HepG2 (cell line): Measurements from ENCODE around the gene FGF2. TPM values are rescaled to one million over a fixed set of nuclear protein-coding genes. Genes with fewer than 3 reads are reported as not detected.

ENCODE experiments used
- ATAC-seq: fragments of 200-7000 bp; cut with Tn5 transposase; 3 replicates; pipeline ENCODE4 v1.9.1; 2020; ENCODE audit warnings: mild to moderate bottlenecking, moderate library complexity
- BruUV-seq: library from RNA; stranded (reverse); fragments of 400-500 nt; replicated peaks from 2 replicates; lab custom pipeline; 2021; lab: Mats Ljungman, UMichigan
- CTCF ChIA-PET: fragments of 300-600 bp; formaldehyde crosslinking; extraction: SDS; loops from one replicate; lab custom pipeline; 2021; ENCODE audit warnings: low total read pairs, inconsistent platforms, low intra/inter-chr PET ratio; lab: Yijun Ruan, JAX
- POLR2A ChIA-PET: fragments of 350-600 bp; sonication (Branson Sonifier 250); formaldehyde crosslinking; loops from one replicate; lab custom pipeline; 2020; ENCODE audit warnings: antibody characterized with exemption, inconsistent platforms; lab: Yijun Ruan, JAX
- DNase-seq: peaks from one replicate; pipeline ENCODE4 v3.0.0-alpha.2; 2015; ENCODE audit warnings: low spot score
- FAIRE-seq: peaks from 3 replicates; lab custom pipeline; 2011; peaks lifted over from hg19 to GRCh38; lab: Jason Lieb, UNC
- H2AFZ ChIP-seq: one replicate; pipeline ENCODE4 v1.6.1; 2011; ENCODE audit warnings: low read length, inconsistent platforms
- H3K27ac ChIP-seq: fragments of 300-600 bp; 3 replicates; pipeline ENCODE4 v1.8.0; 2011; ENCODE audit warnings: mixed run types, mild to moderate bottlenecking, mixed read lengths, low read length, inconsistent platforms; ENCODE audit not compliant: insufficient read depth; ENCODE audit errors: extremely low read length
- H3K27me3 ChIP-seq, 2 experiments: fragments of 200-600 bp in 1 of 2; 2 replicates in 1 of 2; 3 replicates in 1 of 2; pipeline versions ENCODE4 v1.6.0 to v1.8.0; 2011; ENCODE audit warnings: low read length in 2 of 2, mild to moderate bottlenecking in 2 of 2, moderate library complexity in 2 of 2, inconsistent platforms in 1 of 2; ENCODE audit not compliant: insufficient read depth in 2 of 2, control insufficient read depth in 1 of 2
- H3K36me3 ChIP-seq, 2 experiments: fragments of 200-600 bp in 1 of 2; replicated peaks in 1 of 2; 2 replicates in 1 of 2; 3 replicates in 1 of 2; pipeline versions ENCODE4 v1.5.1 to v1.8.0; 2011; ENCODE audit warnings: low read length in 2 of 2, inconsistent platforms in 1 of 2; ENCODE audit not compliant: insufficient read depth in 2 of 2, control insufficient read depth in 1 of 2
- H3K4me1 ChIP-seq: 2 replicates; pipeline ENCODE4 v1.5.1; 2012; ENCODE audit warnings: low read length, inconsistent platforms; ENCODE audit not compliant: insufficient read depth
- H3K4me2 ChIP-seq: 2 replicates; pipeline ENCODE4 v1.6.0; 2011; ENCODE audit warnings: low read depth, low read length, inconsistent platforms
- H3K4me3 ChIP-seq, 3 experiments: fragments of 200-600 bp in 1 of 3; sonication (generic), shearing (Covaris generic) in 1 of 3; replicated peaks in 1 of 3; 2 replicates each; pipeline ENCODE4 v1.5.1; 2011 to 2016; ENCODE audit warnings: low read length in 3 of 3, inconsistent platforms in 2 of 3, low read depth in 2 of 3, mild to moderate bottlenecking in 2 of 3, control low read depth in 1 of 3, mixed read lengths in 1 of 3; ENCODE audit not compliant: insufficient read depth in 1 of 3
- H3K79me2 ChIP-seq: one replicate; pipeline ENCODE4 v1.6.1; 2011; ENCODE audit warnings: low read length, inconsistent platforms; ENCODE audit not compliant: insufficient read depth
- H3K9ac ChIP-seq: 2 replicates; pipeline ENCODE4 v1.6.0; 2011; ENCODE audit warnings: mild to moderate bottlenecking, low read depth, low read length, inconsistent platforms; ENCODE audit not compliant: insufficient read depth
- H3K9me3 ChIP-seq: 2 replicates; pipeline ENCODE4 v1.5.1; 2012; ENCODE audit warnings: mild to moderate bottlenecking, low read length
- H4K20me1 ChIP-seq: 2 replicates; pipeline ENCODE4 v1.6.0; 2011; ENCODE audit warnings: inconsistent platforms, mild to moderate bottlenecking, low read length, moderate library complexity; ENCODE audit not compliant: insufficient read depth
- CC2D1A ChIP-seq: sonication (generic); formaldehyde crosslinking; IDR thresholded peaks from 2 replicates; pipeline ENCODE4 v1.8.1; 2023; ENCODE audit warnings: mild to moderate bottlenecking, missing genetic modification reagents
- IRF2 ChIP-seq: IDR thresholded peaks from 2 replicates; pipeline ENCODE4 v1.6.1; 2018; ENCODE audit warnings: missing genetic modification reagents, missing compliant biosample characterization
- MIXL1 ChIP-seq: IDR thresholded peaks from 2 replicates; pipeline ENCODE4 v1.6.1; 2016
- RAD51 ChIP-seq: fragments of 450-650 bp; IDR thresholded peaks from 2 replicates; pipeline ENCODE4 v1.6.1; 2016; ENCODE audit warnings: borderline replicate concordance
- SIX4 ChIP-seq: sonication (generic); formaldehyde crosslinking; IDR thresholded peaks from 2 replicates; pipeline ENCODE4 v1.4.0; 2020; ENCODE audit warnings: missing genetic modification reagents
- ZNF12 ChIP-seq: sonication (generic); formaldehyde crosslinking; IDR thresholded peaks from 2 replicates; pipeline ENCODE4 v1.5.0; 2020; ENCODE audit warnings: missing genetic modification reagents
- ZNF337 ChIP-seq: sonication (generic); formaldehyde crosslinking; IDR thresholded peaks from 2 replicates; pipeline ENCODE4 v1.5.1; 2020; ENCODE audit warnings: missing genetic modification reagents, low read depth, mild to moderate bottlenecking, borderline replicate concordance
- WGBS: methylation state at CpG from one replicate; pipeline ENCODE4 v1.1.6; 2017; ENCODE audit warnings: low lambda C conversion rate; 5-methylcytosine and 5-hydroxymethylcytosine counted together
- in situ Hi-C: cut with HindIII; loops from 2 replicates; pipeline ENCODE4 v1.10.0; 2017; ENCODE audit warnings: low pct_unique_long_range_greater_than_20kb; ENCODE audit not compliant: extremely low pct_ligation_motif_present
- intact Hi-C: fragments of 100-400 bp; cut with micrococcal nuclease; formaldehyde crosslinking; loops from one replicate; pipeline ENCODE4 v1.10.0; 2022; ENCODE audit not compliant: unreplicated experiment
- polyA plus RNA-seq, 8 experiments: library from polyadenylated mRNA; depleted of rRNA in 3 of 8; stranded (reverse) in 7 of 8; unstranded in 1 of 8; fragments of >200 nt; fragmentation: Illumina TruSeq in 4 of 8; extraction: Trizol in 4 of 8; gene quantifications; 2 replicates each; pipeline versions ENCODE4 v1.2.1 to v1.2.3, GENCODE V29; 2011 to 2016; ENCODE audit warnings: low read depth in 4 of 8, missing spikeins in 1 of 8, mixed read lengths in 1 of 8; ENCODE audit not compliant: insufficient read depth in 1 of 8
- total RNA-seq, 5 experiments: library from RNA; depleted of rRNA; stranded (reverse); fragments of >200 nt; fragmentation: Illumina TruSeq; extraction: Trizol; gene quantifications; 2 replicates each; pipeline ENCODE4 v1.2.3, GENCODE V29; 2016; ENCODE audit warnings: low read depth in 1 of 5
- TF ChIP-seq, protein P1 (sequence below): IDR thresholded peaks from 2 replicates; pipeline ENCODE4 v1.6.1; 2016; ENCODE audit warnings: mild to moderate bottlenecking
- TF ChIP-seq, protein P2 (sequence below): sonication (generic); formaldehyde crosslinking; IDR thresholded peaks from 2 replicates; pipeline ENCODE4 v1.4.0; 2020; ENCODE audit warnings: missing genetic modification reagents

FGF2 gene
- total and polyA plus RNA-seq, 2 of the 13 experiments (the other 11 are each of a cell fraction or from before 2014, with no cell fraction given), result 0.01 to 0.02 TPM

DNA sequence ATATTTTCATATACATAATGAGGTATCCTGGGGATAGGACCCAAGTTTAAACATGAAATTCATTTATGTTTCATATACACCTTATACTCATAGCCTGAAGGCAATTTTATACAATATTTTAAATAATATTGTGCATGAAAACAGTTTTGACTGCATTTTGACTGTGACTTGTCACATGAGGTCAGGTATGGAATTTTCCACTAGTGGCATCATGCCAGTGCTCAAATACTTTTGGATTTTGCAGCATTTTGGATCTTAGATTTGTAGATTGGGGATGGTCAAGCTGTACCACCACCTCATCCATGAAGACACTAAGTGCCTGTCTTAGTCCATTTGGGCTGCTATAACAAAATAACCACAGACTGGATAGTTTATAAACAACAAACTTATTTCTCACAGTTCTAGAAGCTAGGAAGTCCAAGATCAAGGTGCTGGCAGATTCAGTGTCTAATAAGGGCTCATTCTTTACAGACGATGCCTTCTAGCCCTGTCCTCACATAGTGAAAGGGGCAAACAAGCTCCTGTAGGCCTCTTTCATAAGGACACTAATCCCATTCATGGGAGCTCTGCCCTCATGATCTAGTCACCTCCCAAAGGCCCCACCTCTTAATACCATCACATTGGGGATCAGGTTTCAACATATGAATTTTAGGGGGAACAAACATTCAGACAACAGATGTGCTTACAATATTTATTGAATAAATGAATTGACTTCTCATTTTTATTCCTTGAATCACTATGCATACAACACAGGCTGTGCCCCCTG is 86.4 kb downstream of the FGF2 start:
- in situ Hi-C loops (loop anchor here (10.0 kb wide), 1 partner anchor 308 kb away; no protein-coding TSS in a partner anchor), intact Hi-C loops (loop anchor here (5.0 kb wide), 1 partner anchor 86 kb away; the partner anchor contains the start of gene FGF2)
- Histone ChIP-seq H3K36me3 (no peaks in the 10 kb centered on the region; a peak in 2 of 5 replicates), H2AFZ (peak overlapping the region; percentile 36), H3K4me2 (no peak overlapping the region), H3K9me3 (no peaks in the 10 kb centered on the region), H3K4me1 (peaks cover 19% of the 10 kb centered on the region), H4K20me1 (no peaks in the 10 kb centered on the region), H3K79me2 (no peaks in the 10 kb centered on the region), H3K27me3 (no peaks in the 10 kb centered on the region), H3K9ac (no peak overlapping the region), H3K27ac (no peak overlapping the region), H3K4me3 (no peak overlapping the region)
- DNase-seq, result peak; percentile 13
- ATAC-seq, result no peak
- ChIA-PET POLR2A (no interaction called here), CTCF (interaction anchor here (1.7 to 2.4 kb wide), 2 partner anchors 154 to 196 kb away, joined by 5 to 29 read pairs; no protein-coding TSS in a partner anchor)
- 57% methylated on average over 1 of the region's 1 CpG for WGBS
- TF ChIP-seq, protein P1, sequence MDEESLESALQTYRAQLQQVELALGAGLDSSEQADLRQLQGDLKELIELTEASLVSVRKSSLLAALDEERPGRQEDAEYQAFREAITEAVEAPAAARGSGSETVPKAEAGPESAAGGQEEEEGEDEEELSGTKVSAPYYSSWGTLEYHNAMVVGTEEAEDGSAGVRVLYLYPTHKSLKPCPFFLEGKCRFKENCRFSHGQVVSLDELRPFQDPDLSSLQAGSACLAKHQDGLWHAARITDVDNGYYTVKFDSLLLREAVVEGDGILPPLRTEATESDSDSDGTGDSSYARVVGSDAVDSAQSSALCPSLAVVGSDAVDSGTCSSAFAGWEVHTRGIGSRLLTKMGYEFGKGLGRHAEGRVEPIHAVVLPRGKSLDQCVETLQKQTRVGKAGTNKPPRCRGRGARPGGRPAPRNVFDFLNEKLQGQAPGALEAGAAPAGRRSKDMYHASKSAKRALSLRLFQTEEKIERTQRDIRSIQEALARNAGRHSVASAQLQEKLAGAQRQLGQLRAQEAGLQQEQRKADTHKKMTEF (CRISPR knock-in tag), result no peak
- peak; percentile 31; the same call in 1 of the 2 replicates for TF ChIP-seq ZNF12 (CRISPR knock-in tag)
- TF ChIP-seq SIX4 (CRISPR knock-in tag), result 0 out of 2 replicates have a peak, but pooled peaks have one; percentile 39
- no TSS peak for BruUV-seq
- no peak for FAIRE-seq

DNA sequence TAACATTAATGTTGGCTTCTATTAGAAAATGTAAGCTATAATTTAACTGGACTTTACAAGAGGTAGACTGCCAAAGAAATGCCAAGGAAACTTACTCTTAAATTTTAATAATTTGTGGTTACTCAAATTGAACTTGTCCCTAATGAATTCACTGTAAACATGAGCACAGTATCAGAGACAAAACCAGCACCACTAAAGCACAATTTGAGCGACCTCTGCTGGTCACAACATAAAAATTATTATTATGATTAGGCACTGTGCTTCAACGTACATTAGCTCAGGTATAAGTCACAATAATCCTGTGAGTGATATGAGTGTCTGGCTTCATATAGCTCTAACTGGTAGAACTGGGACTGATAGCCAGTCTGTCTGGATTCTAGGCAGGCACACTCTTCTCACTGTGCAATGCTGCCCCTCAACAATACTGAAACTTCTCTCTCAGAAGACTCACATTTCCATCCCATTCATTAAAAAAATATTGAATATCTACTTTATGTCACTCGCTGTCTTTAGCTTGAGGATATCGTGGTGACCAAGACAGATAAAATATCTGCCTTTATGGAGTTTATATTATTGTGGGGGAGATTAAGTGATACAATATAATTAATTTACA is 87.8 kb downstream of the FGF2 start:
- no peak overlapping the region for H3K4me2 ChIP-seq
- POLR2A ChIA-PET, result no interaction called here
- FAIRE-seq (peak; percentile 60), ATAC-seq (peak; percentile 89), DNase-seq (peak; percentile 43)
- H3K9ac ChIP-seq, result no peak overlapping the region
- peaks cover 14% of the 10 kb centered on the region for H3K4me1 ChIP-seq
- no peaks in the 10 kb centered on the region for H4K20me1 ChIP-seq
- no peaks in the 10 kb centered on the region; a peak in 2 of 5 replicates for H3K36me3 ChIP-seq
- BruUV-seq, result no TSS peak
- H3K27me3 ChIP-seq, result no peaks in the 10 kb centered on the region
- no peak overlapping the region for H2AFZ ChIP-seq
- 25% methylated on average over 4 of the region's 4 CpGs for WGBS
- CTCF ChIA-PET, result interaction anchor here (0.9 to 2.4 kb wide), 4 partner anchors 156 to 312 kb away, joined by 3 to 29 read pairs (median 4); partner anchors contain the start of gene BBS12
- in situ Hi-C loops (loop anchor here (10.0 kb wide), 1 partner anchor 310 kb away; no protein-coding TSS in a partner anchor), intact Hi-C loops (loop anchor here (1.0 to 5.0 kb wide), 4 partner anchors 87 to 312 kb away; partner anchors contain the start of genes BBS12 and FGF2)
- no peak overlapping the region for H3K27ac ChIP-seq
- no peak overlapping the region for H3K4me3 ChIP-seq
- H3K9me3 ChIP-seq, result no peaks in the 10 kb centered on the region
- H3K79me2 ChIP-seq, result no peaks in the 10 kb centered on the region
- TF ChIP-seq MIXL1 (CRISPR knock-in tag) (0 out of 2 replicates have a peak, but pooled peaks have one; percentile 41), ZNF337 (CRISPR knock-in tag) (no peak), CC2D1A (CRISPR knock-in tag) (no peak), IRF2 (CRISPR knock-in tag) (0 out of 2 replicates have a peak, but pooled peaks have one; percentile 22), RAD51 (no peak)
- TF ChIP-seq, protein P2, sequence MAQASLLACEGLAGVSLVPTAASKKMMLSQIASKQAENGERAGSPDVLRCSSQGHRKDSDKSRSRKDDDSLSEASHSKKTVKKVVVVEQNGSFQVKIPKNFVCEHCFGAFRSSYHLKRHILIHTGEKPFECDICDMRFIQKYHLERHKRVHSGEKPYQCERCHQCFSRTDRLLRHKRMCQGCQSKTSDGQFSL (CRISPR knock-in tag), result no peak
